GM12878 (cell line): ENCODE measurements around the gene ADAM11. TPM values are rescaled to one million over a fixed set of nuclear protein-coding genes. Genes with fewer than 3 reads are reported as not detected.

ENCODE experiments used
- ATAC-seq: fragments of 200-7000 bp; cut with Tn5 transposase; 3 replicates; pipeline ENCODE4 v1.9.1; 2020; ENCODE audit warnings: mild to moderate bottlenecking, moderate library complexity
- BruUV-seq: library from RNA; stranded (reverse); fragments of 400-500 nt; replicated peaks from 2 replicates; lab custom pipeline; 2021; lab: Mats Ljungman, UMichigan
- CTCF ChIA-PET: fragments of 300-600 bp; sonication (Branson Sonifier 250); formaldehyde crosslinking; extraction: SDS; loops from one replicate; lab custom pipeline; 2021; ENCODE audit warnings: inconsistent platforms; lab: Yijun Ruan, JAX
- POLR2A ChIA-PET: fragments of 350-600 bp; formaldehyde crosslinking; extraction: SDS; loops from one replicate; lab custom pipeline; 2021; ENCODE audit warnings: inconsistent platforms; lab: Charles Lee
- RAD21 ChIA-PET: fragments of 300-600 bp; sonication (Branson Sonifier 250); formaldehyde crosslinking; loops from one replicate; lab custom pipeline; 2023; ENCODE audit warnings: antibody characterized with exemption; ENCODE audit not compliant: unreplicated experiment; lab: Charles Lee
- SMC1A ChIA-PET: fragments of 300-600 bp; sonication (Branson Sonifier 250); formaldehyde crosslinking; loops from one replicate; lab custom pipeline; 2023; ENCODE audit not compliant: unreplicated experiment, uncharacterized antibody; lab: Charles Lee
- DNase-seq: peaks from one replicate; pipeline ENCODE4 v3.0.0-alpha.2; 2011; ENCODE audit warnings: low read depth, low spot score
- FAIRE-seq: peaks from 3 replicates; lab custom pipeline; 2011; peaks lifted over from hg19 to GRCh38; lab: Jason Lieb, UNC
- H2AFZ ChIP-seq: 2 replicates; pipeline ENCODE4 v1.6.0; 2011; ENCODE audit warnings: low read depth, low read length, control low read depth; ENCODE audit not compliant: control insufficient read depth
- H3K27ac ChIP-seq: 2 replicates; pipeline ENCODE4 v1.5.1; 2011; ENCODE audit warnings: control low read depth; ENCODE audit not compliant: control insufficient read depth, insufficient read depth
- H3K27me3 ChIP-seq, 2 experiments: replicated peaks in 1 of 2; 2 replicates each; pipeline versions ENCODE4 v1.6.0 to v1.6.1; 2011; ENCODE audit warnings: low read length in 1 of 2; ENCODE audit not compliant: control insufficient read depth in 2 of 2, insufficient read depth in 2 of 2
- H3K36me3 ChIP-seq, 2 experiments: 2 replicates each; pipeline ENCODE4 v1.5.1; 2011; ENCODE audit warnings: low read length in 1 of 2; ENCODE audit not compliant: control insufficient read depth in 2 of 2, insufficient read depth in 2 of 2
- H3K4me1 ChIP-seq: 2 replicates; pipeline ENCODE4 v1.6.1; 2011; ENCODE audit warnings: mild to moderate bottlenecking, low read length, moderate library complexity, mixed read lengths; ENCODE audit not compliant: control insufficient read depth, insufficient read depth
- H3K4me2 ChIP-seq: 2 replicates; pipeline ENCODE4 v1.6.0; 2011; ENCODE audit warnings: control low read depth; ENCODE audit not compliant: control insufficient read depth, insufficient read depth
- H3K4me3 ChIP-seq: fragments of 200-600 bp; sonication (generic); 2 replicates; pipeline ENCODE4 v1.5.1; 2016
- H3K79me2 ChIP-seq: 2 replicates; pipeline ENCODE4 v1.6.0; 2011; ENCODE audit warnings: low read length; ENCODE audit not compliant: control insufficient read depth, insufficient read depth
- H3K9ac ChIP-seq: 2 replicates; pipeline ENCODE4 v1.8.0; 2011; ENCODE audit warnings: low read length, control low read depth, mixed read lengths; ENCODE audit not compliant: control insufficient read depth, insufficient read depth
- H3K9me3 ChIP-seq: replicated peaks from 3 replicates; pipeline ENCODE4 v1.5.1; 2011; ENCODE audit warnings: mild to moderate bottlenecking, low read length; ENCODE audit not compliant: control insufficient read depth, insufficient read depth
- H4K20me1 ChIP-seq: 2 replicates; pipeline ENCODE4 v1.6.0; 2011; ENCODE audit not compliant: control insufficient read depth, insufficient read depth
- CHD1 ChIP-seq: IDR thresholded peaks from 2 replicates; pipeline ENCODE4 v1.6.1; 2012; ENCODE audit warnings: low read depth, low read length, improper control_type of control experiment
- CREM ChIP-seq: IDR thresholded peaks from 2 replicates; pipeline ENCODE4 v1.6.1; 2014; ENCODE audit warnings: antibody characterized with exemption, low read depth
- GABPA ChIP-seq: IDR thresholded peaks from 2 replicates; pipeline ENCODE4 v1.6.1; 2014; ENCODE audit warnings: antibody characterized with exemption, low read depth, mild to moderate bottlenecking, inconsistent platforms
- IRF4 ChIP-seq: IDR thresholded peaks from 2 replicates; pipeline ENCODE4 v1.6.1; 2011; ENCODE audit warnings: low read depth, low read length
- MEF2B ChIP-seq: fragments of 450-650 bp; IDR thresholded peaks from 2 replicates; pipeline ENCODE4 v1.6.1; 2018; ENCODE audit warnings: mild to moderate bottlenecking, moderate library complexity; ENCODE audit not compliant: partially characterized antibody, poor library complexity, severe bottlenecking
- MTA2 ChIP-seq: fragments of 450-650 bp; IDR thresholded peaks from 2 replicates; pipeline ENCODE4 v1.6.1; 2016; ENCODE audit warnings: low read depth, mild to moderate bottlenecking, moderate library complexity
- NR2C1 ChIP-seq: fragments of 450-650 bp; IDR thresholded peaks from 2 replicates; pipeline ENCODE4 v1.6.1; 2017; ENCODE audit warnings: antibody characterized with exemption, mild to moderate bottlenecking, moderate library complexity
- NRF1 ChIP-seq: conservative IDR thresholded peaks from 2 replicates; pipeline ENCODE4 v1.6.1; 2011; ENCODE audit warnings: mild to moderate bottlenecking, low read depth, low read length, improper control_type of control experiment
- RUNX3 ChIP-seq: IDR thresholded peaks from 2 replicates; pipeline ENCODE4 v1.6.1; 2012; ENCODE audit warnings: low read length, inconsistent platforms
- STAT1 ChIP-seq: fragments of 450-650 bp; conservative IDR thresholded peaks from 2 replicates; pipeline ENCODE4 v1.6.1; 2014; ENCODE audit warnings: antibody characterized with exemption, mild to moderate bottlenecking
- ZNF274 ChIP-seq: IDR thresholded peaks from one replicate; pipeline ENCODE4 v1.8.0; 2011; ENCODE audit not compliant: insufficient read length, insufficient read depth
- WGBS: methylation state at CpG from one replicate; pipeline ENCODE4 v1.1.6; 2016; ENCODE audit warnings: low lambda C conversion rate; ENCODE audit not compliant: insufficient replicate concordance, insufficient coverage; ENCODE audit errors: missing lambda C conversion rate; 5-methylcytosine and 5-hydroxymethylcytosine counted together
- in situ Hi-C: fragments of 300-500 bp; cut with MboI; formaldehyde crosslinking; loops from 9 replicates; pipeline ENCODE4 v1.14.3; 2018; ENCODE audit warnings: mixed read lengths
- intact Hi-C: fragments of 100-400 bp; cut with micrococcal nuclease; formaldehyde crosslinking; loops from one replicate; pipeline ENCODE4 v1.14.2; 2022; ENCODE audit not compliant: unreplicated experiment
- polyA plus RNA-seq, 11 experiments: library from polyadenylated mRNA; depleted of rRNA in 4 of 11; unstranded in 6 of 11; stranded (reverse) in 5 of 11; fragments of >200 nt; fragmentation: Nextera tagmentation in 4 of 11; fragmentation: Illumina TruSeq in 1 of 11; extraction: Ambion mirVana in 4 of 11; extraction: Trizol in 1 of 11; gene quantifications; 1 replicate in 1 of 11; 2 replicates in 10 of 11; pipeline versions ENCODE4 v1.2.1 to v1.2.3, GENCODE V29; 2011 to 2016; ENCODE audit warnings: inconsistent platforms in 2 of 11, missing spikeins in 2 of 11, low read depth in 1 of 11
- total RNA-seq, 4 experiments: library from RNA; depleted of rRNA in 3 of 4; stranded (reverse); fragments of >200 nt in 3 of 4; fragmentation: Illumina TruSeq in 1 of 4; extraction: Trizol in 1 of 4; gene quantifications; 2 replicates each; pipeline versions ENCODE4 v1.2.1 to v1.2.3, GENCODE V29; 2013 to 2021
- TF ChIP-seq, protein P1 (sequence below): fragments of 450-650 bp; IDR thresholded peaks from 2 replicates; pipeline ENCODE4 v1.6.1; 2014; ENCODE audit warnings: mild to moderate bottlenecking
- TF ChIP-seq, protein P2 (sequence below): IDR thresholded peaks from 2 replicates; pipeline ENCODE4 v1.6.1; 2012; ENCODE audit warnings: low read length, inconsistent platforms
- TF ChIP-seq, protein P3 (sequence below): IDR thresholded peaks from 2 replicates; pipeline ENCODE4 v1.6.1; 2011; ENCODE audit warnings: low read depth, mild to moderate bottlenecking, low read length, moderate library complexity, borderline replicate concordance; ENCODE audit errors: extremely low read depth
- TF ChIP-seq, protein P4 (sequence below): fragments of 450-650 bp; IDR thresholded peaks from 2 replicates; pipeline ENCODE4 v1.6.1; 2017; ENCODE audit warnings: low read depth, mild to moderate bottlenecking, moderate library complexity

ADAM11 gene
- total and polyA plus RNA-seq, 10 of the 15 experiments (the other 5 are each of a cell fraction or from before 2014, with no cell fraction given): 0.03 to 0.37 (median 0.06) TPM; not detected in 3

DNA sequence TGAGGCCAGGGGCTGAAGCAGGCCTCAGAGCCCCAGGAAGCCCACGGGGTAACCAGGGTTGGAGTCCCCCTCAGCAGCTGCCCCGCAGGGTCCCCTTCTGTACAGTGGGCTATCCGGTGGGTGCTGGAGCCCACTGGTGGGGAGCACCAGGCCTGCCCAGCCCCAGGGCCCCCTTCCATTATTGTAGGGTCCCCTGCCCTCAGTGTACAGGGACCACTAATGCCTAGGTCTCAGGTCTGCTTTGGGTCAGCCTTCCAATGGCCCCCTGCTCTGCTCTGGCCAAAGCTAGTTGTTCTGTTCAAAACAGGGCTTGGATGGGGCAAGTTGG is 1.1 kb downstream of the ADAM11 start (continued):
- TF ChIP-seq, protein P1, sequence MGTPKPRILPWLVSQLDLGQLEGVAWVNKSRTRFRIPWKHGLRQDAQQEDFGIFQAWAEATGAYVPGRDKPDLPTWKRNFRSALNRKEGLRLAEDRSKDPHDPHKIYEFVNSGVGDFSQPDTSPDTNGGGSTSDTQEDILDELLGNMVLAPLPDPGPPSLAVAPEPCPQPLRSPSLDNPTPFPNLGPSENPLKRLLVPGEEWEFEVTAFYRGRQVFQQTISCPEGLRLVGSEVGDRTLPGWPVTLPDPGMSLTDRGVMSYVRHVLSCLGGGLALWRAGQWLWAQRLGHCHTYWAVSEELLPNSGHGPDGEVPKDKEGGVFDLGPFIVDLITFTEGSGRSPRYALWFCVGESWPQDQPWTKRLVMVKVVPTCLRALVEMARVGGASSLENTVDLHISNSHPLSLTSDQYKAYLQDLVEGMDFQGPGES: no peak

DNA sequence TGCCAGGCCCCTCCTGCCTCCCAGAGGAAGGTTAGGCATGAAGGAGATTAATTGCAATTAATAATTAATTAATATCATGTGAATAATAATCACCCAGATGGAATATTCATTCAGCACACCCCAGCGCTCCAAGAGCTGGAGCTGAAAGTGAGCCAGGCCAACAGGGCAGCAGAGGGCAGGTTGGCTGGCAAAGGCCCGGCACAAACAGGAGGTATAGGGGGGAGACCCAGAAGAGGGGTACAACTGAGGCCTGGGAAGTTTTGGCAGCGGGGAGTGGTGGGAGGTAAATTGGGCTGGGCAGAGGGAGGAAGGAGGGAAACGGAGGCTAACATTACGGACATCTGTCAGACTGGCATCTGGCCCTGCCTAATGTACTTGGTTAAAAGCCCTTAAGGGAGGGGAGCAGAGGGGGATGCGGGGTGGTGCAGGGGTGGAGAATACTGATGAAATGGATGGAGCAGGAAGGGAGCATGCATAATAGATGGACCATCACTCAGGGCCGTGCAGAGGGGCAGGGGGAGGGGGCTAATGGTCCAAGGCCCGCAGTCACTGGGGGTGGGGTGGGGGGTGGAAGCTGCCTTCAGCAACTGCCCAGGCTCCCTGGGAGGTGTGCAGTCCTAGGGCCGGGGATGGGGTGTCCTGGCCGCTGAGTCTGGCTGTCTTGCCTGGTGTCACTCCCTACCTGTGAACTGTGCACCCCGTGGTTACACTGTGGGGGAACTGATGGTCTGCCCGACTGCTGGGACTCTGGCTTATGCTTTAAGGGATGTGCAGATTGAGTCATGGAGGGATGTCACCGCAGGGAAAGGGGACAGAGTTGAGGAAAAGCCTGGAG is 1.9 kb downstream of the ADAM11 start:
- BruUV-seq: no TSS peak
- RAD21 ChIA-PET: no interaction called here

More for the DNA sequence above, 1.9 kb downstream of the ADAM11 start:
- TF ChIP-seq, protein P2, sequence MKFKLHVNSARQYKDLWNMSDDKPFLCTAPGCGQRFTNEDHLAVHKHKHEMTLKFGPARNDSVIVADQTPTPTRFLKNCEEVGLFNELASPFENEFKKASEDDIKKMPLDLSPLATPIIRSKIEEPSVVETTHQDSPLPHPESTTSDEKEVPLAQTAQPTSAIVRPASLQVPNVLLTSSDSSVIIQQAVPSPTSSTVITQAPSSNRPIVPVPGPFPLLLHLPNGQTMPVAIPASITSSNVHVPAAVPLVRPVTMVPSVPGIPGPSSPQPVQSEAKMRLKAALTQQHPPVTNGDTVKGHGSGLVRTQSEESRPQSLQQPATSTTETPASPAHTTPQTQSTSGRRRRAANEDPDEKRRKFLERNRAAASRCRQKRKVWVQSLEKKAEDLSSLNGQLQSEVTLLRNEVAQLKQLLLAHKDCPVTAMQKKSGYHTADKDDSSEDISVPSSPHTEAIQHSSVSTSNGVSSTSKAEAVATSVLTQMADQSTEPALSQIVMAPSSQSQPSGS: no peak
- TF ChIP-seq IRF4 (no peak), STAT1 (no peak), CREM (no peak), GABPA (no peak), NR2C1 (no peak), NRF1 (no peak), MEF2B (no peak), ZNF274 (no peak), MTA2 (no peak), RUNX3 (no peak), CHD1 (no peak)
- TF ChIP-seq, protein P3, sequence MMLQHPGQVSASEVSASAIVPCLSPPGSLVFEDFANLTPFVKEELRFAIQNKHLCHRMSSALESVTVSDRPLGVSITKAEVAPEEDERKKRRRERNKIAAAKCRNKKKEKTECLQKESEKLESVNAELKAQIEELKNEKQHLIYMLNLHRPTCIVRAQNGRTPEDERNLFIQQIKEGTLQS: no peak
- TF ChIP-seq, protein P4, sequence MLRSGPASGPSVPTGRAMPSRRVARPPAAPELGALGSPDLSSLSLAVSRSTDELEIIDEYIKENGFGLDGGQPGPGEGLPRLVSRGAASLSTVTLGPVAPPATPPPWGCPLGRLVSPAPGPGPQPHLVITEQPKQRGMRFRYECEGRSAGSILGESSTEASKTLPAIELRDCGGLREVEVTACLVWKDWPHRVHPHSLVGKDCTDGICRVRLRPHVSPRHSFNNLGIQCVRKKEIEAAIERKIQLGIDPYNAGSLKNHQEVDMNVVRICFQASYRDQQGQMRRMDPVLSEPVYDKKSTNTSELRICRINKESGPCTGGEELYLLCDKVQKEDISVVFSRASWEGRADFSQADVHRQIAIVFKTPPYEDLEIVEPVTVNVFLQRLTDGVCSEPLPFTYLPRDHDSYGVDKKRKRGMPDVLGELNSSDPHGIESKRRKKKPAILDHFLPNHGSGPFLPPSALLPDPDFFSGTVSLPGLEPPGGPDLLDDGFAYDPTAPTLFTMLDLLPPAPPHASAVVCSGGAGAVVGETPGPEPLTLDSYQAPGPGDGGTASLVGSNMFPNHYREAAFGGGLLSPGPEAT: no peak
- TF ChIP-seq, all 136 proteins: peak for 0
- no peak overlapping the region for H3K4me2 ChIP-seq
- 38% methylated on average over 11 of the region's 13 CpGs for WGBS
- POLR2A ChIA-PET: no interaction called here
- no peak overlapping the region for H3K27ac ChIP-seq
- H3K36me3 ChIP-seq: no peaks in the 10 kb centered on the region
- in situ Hi-C loops (no loop called here), intact Hi-C loops (no loop called here)
- H3K79me2 ChIP-seq: no peaks in the 10 kb centered on the region
- peaks cover 1 to 4% of the 10 kb centered on the region in 2 experiments; a peak in 3 of 4 replicates for H3K27me3 ChIP-seq
- CTCF ChIA-PET: no interaction called here
- DNase-seq (no peak), ATAC-seq (no peak), FAIRE-seq (no peak)
- H3K4me1 ChIP-seq: no peaks in the 10 kb centered on the region
- no peaks in the 10 kb centered on the region for H4K20me1 ChIP-seq
- SMC1A ChIA-PET: no interaction called here
- H3K4me3 ChIP-seq: no peak overlapping the region
- no peak overlapping the region for H2AFZ ChIP-seq
- no peak overlapping the region for H3K9ac ChIP-seq
- H3K9me3 ChIP-seq: no peaks in the 10 kb centered on the region
